ENCODE data around the gene NTN3.

The NTN3 gene

DNA sequence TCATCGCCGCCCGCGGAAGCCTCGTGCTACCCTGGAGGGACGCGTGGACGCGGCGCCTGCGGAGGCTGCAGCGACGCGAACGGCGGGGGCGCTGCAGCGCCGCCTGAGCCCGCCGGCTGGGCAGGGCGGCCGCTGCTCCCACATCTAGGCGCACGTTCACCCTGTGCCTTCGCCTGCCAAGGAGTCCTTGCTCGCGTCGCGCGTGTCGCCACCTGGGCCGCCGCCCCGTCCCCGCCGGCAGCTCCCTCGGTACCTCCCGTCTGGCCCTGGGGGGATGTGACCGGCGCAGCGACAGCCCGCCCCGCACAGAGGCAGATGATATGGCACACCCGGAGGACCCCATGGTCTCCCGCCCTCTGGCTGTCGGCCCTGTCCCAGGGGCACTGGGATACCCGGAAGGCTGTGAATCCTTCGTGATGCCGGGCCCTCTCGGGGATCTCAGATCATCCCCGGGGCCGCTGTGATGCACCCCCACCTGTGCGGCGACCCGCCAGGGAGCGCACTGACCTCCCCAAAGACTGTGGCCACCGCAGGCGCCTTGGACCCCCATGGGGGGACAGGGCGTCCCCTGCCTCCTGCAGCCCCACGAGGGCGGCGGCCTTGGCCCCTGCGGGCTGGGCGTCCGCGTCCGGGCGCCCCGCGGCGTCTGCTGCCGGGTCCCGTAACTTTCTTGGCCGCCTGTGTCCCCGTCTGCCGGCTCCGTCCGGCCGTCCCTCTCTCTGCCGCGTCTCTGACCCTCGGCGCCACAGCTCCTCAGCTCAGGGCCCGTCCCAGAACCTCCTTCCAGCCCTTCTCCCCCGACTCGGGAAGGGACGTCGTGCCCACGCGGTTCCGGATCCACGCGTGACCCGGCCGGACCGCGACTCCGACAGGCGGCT, 3.1 kb downstream of the NTN3 start:
- Histone ChIP-seq H3K36me3 (ENCODE audit: low read depth) (no peaks in the 10 kb centered on the region), H3K4me1 (ENCODE audit: insufficient read depth, poor library complexity, severe bottlenecking) (no peaks in the 10 kb centered on the region), H3K9me3 (ENCODE audit: severe bottlenecking) (no peaks in the 10 kb centered on the region), H3K27me3 (ENCODE audit: insufficient read depth, poor library complexity, severe bottlenecking) (peaks cover 6% of the 10 kb centered on the region), H3K4me3 (ENCODE audit: severe bottlenecking) (peak overlapping the region; percentile 64), H3K27ac (ENCODE audit: poor library complexity, severe bottlenecking) (peak overlapping the region; percentile 54)
- peak; percentile 74 for TF ChIP-seq CTCF (IDR thresholded peaks at IDR 0.05; ENCODE audit: poor library complexity, severe bottlenecking)
- ATAC-seq (ENCODE audit: low read depth) (peak; percentile 42), DNase-seq (ENCODE audit: low spot score) (no peak)

- Histone ChIP-seq H3K9me3 (ENCODE audit: severe bottlenecking) (no peaks in the 10 kb centered on the region), H3K4me1 (ENCODE audit: insufficient read depth, poor library complexity, severe bottlenecking) (no peaks in the 10 kb centered on the region), H3K4me3 (ENCODE audit: severe bottlenecking) (peak within 1 kb of the TSS; percentile 64), H3K36me3 (ENCODE audit: low read depth) (no peaks in the 10 kb centered on the region), H3K27me3 (ENCODE audit: insufficient read depth, poor library complexity, severe bottlenecking) (peaks cover 6% of the 10 kb centered on the region), H3K27ac (ENCODE audit: poor library complexity, severe bottlenecking) (peak within 1 kb of the TSS; percentile 54)
- TF ChIP-seq CTCF (IDR thresholded peaks at IDR 0.05; ENCODE audit: poor library complexity, severe bottlenecking): no peak
- ATAC-seq (ENCODE audit: low read depth) (peak; percentile 64), DNase-seq (ENCODE audit: low spot score) (no peak)
Observed at GRCh38 chr16:2474877-2475412, 3.8 kb downstream of the NTN3 start, which contains the start of gene TBC1D24. Gene TBC1D24 (plus strand): TSS chr16:2475127. CDS start chr16:2496149, 21,022 bp downstream.

DNA sequence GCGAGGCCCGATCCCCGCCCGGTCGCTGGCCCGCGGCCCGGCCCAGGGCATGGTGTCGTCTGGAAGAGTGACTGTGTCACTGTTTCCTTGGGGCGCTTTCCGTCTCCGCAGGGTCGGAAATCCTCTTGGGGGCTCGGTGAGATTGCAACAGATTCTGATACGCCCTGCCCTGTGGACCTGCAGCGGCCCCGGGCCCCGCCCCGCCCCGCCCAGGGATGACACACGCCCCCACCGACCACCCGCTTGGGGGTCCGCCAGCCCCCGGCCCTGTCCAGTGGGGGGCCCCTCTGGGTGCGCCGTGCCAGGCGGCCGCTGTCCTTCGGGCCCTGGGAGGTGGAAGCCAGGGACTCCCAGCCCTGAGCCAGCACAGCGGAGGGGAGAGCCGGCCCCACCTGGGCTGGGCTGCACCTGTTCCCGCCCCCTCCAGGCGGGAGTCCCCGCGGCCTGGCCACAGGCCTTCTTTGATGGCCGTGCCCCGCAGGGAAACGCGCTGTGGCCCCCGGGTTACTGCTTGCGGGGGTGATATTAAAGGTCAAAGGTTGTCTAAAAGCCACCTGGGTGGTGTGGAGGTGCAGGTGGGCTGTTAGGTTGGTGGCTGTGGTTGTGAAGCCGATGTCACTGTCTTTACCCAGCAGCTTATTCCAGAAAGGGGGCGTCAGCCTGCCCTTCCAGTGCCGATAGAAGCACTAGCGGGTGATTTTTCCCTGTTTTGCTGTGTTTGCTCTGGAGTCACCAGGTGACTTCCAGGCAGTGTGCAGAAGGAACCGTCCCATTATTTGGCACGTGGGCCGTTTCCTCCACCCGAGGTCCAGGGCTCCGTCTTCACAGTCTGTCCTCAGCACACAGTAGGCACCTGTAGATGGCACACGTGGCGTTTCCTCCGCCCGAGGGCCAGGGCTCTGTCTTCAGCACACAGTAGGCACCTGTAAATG, 4.6 kb downstream of the NTN3 start:
- ATAC-seq (ENCODE audit: low read depth) (no peak), DNase-seq (ENCODE audit: low spot score) (no peak)
- Histone ChIP-seq H3K4me1 (ENCODE audit: insufficient read depth, poor library complexity, severe bottlenecking) (no peaks in the 10 kb centered on the region), H3K4me3 (ENCODE audit: severe bottlenecking) (peak overlapping the region; percentile 64), H3K27me3 (ENCODE audit: insufficient read depth, poor library complexity, severe bottlenecking) (peaks cover 6% of the 10 kb centered on the region), H3K9me3 (ENCODE audit: severe bottlenecking) (no peaks in the 10 kb centered on the region), H3K36me3 (ENCODE audit: low read depth) (no peaks in the 10 kb centered on the region), H3K27ac (ENCODE audit: poor library complexity, severe bottlenecking) (peak overlapping the region; percentile 54)
- TF ChIP-seq CTCF (IDR thresholded peaks at IDR 0.05; ENCODE audit: poor library complexity, severe bottlenecking): no peak

- no peak for ATAC-seq (ENCODE audit: low read depth)
- H3K27ac ChIP-seq (ENCODE audit: poor library complexity, severe bottlenecking): no peak overlapping the region
- no peaks in the 10 kb centered on the region for H3K36me3 ChIP-seq (ENCODE audit: low read depth)
- no peak for DNase-seq (ENCODE audit: low spot score)
- H3K27me3 ChIP-seq (ENCODE audit: insufficient read depth, poor library complexity, severe bottlenecking): peaks cover 6% of the 10 kb centered on the region
- H3K4me1 ChIP-seq (ENCODE audit: insufficient read depth, poor library complexity, severe bottlenecking): no peaks in the 10 kb centered on the region
- H3K9me3 ChIP-seq (ENCODE audit: severe bottlenecking): no peaks in the 10 kb centered on the region
- no peak for TF ChIP-seq CTCF (IDR thresholded peaks at IDR 0.05; ENCODE audit: poor library complexity, severe bottlenecking)
- H3K4me3 ChIP-seq (ENCODE audit: severe bottlenecking): no peak overlapping the region
Observed at GRCh38 chr16:2476345-2476720, 5.2 kb downstream of the NTN3 start.

Measured in RWPE2 (cell line).